ENCODE results near the gene CBLB. TPM values are rescaled to one million over a fixed set of nuclear protein-coding genes. Genes with fewer than 3 reads are reported as not detected.
"Not testable (repeated sequence)": the region's sequence is repeated elsewhere in the genome, so short reads cannot be mapped to it uniquely, and the experiment has no call there.

The CBLB gene
- total RNA-seq, 1 donor from 2014 or later, result 41.5 TPM

DNA sequence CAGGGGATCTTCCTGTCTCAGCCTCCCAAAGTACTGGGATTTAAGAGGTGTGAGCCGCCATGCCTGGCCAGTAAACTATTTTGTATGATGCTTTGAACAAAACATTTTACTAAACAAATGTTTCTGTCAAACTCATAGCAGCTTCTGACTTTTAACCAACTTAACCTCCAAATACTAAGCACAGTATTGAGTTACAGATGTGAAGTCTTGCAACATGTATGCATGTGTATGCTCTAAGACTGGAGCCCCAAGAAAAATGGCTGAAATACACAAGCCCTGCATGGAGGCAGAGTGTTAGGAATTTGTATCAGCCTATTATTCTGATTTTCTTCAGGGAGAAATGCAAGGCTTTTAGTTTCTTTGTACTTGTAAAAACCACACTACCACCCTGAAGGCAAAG is 137.1 kb downstream of the CBLB start:
- H3K27me3 ChIP-seq, result no peaks in the 10 kb centered on the region
- intact Hi-C loops (cut with DNase I), result no loop called here
- no peak for ATAC-seq
- H3K27ac ChIP-seq, result no peak overlapping the region
- H3K36me3 ChIP-seq, result peaks cover 12% of the 10 kb centered on the region
- TF ChIP-seq, protein P1, sequence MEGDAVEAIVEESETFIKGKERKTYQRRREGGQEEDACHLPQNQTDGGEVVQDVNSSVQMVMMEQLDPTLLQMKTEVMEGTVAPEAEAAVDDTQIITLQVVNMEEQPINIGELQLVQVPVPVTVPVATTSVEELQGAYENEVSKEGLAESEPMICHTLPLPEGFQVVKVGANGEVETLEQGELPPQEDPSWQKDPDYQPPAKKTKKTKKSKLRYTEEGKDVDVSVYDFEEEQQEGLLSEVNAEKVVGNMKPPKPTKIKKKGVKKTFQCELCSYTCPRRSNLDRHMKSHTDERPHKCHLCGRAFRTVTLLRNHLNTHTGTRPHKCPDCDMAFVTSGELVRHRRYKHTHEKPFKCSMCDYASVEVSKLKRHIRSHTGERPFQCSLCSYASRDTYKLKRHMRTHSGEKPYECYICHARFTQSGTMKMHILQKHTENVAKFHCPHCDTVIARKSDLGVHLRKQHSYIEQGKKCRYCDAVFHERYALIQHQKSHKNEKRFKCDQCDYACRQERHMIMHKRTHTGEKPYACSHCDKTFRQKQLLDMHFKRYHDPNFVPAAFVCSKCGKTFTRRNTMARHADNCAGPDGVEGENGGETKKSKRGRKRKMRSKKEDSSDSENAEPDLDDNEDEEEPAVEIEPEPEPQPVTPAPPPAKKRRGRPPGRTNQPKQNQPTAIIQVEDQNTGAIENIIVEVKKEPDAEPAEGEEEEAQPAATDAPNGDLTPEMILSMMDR (IDR thresholded peaks at IDR 0.05), result no peak
- DNase-seq, result no peak
- no peak overlapping the region for H3K4me3 ChIP-seq
- H3K4me1 ChIP-seq, result peaks cover 6% of the 10 kb centered on the region
- H3K9me3 ChIP-seq, result no peaks in the 10 kb centered on the region

DNA sequence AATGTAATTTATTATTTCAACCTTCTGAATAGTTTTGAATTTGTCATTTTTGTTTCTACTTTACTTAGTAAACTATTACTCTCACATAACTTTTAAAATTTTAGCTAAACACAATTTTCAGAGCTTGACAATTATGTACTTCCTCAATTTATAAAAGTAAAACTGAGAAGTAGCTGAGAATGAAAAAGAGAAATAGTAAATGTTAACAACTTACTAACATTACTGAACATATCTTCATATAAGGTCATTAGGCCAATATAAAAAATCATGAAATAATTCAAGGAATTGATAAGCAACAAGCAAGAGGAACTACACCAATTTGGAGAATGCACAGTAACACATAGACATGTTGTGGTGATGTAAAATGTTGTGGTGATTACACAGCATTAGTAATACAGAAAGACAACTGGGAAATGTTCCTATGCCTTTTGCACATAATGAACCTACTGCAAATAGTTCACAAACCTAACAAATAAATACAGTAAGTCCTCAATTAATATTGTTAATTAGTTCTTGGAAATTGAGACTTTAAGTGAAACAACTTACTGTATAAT is 137.9 kb downstream of the CBLB start:
- Histone ChIP-seq H3K4me1 (peaks cover 6% of the 10 kb centered on the region), H3K27ac (no peak overlapping the region), H3K36me3 (peaks cover 12% of the 10 kb centered on the region), H3K9me3 (no peaks in the 10 kb centered on the region), H3K4me3 (no peak overlapping the region), H3K27me3 (no peaks in the 10 kb centered on the region)
- DNase-seq (no peak), ATAC-seq (no peak)
- intact Hi-C loops (cut with DNase I), result no loop called here
- TF ChIP-seq, protein P1 (IDR thresholded peaks at IDR 0.05), result no peak

DNA sequence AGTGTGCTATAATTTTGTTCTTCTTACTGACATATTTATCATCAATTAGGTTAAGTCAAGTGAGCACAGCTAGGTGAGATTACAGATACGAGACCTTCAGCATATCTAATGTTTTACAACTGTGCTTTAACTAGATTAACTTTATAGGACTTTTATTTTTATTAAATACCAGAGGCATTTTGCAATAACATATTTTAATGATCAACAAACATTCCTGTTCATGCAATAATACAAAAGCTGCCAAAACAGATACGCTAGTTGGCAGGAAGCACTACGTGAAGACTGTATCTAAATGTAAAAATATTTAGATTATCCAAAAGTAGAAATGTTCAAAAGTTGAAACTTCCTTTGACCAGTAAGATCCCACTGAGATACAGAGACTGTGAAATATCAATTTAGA is 139.1 kb downstream of the CBLB start:
- Histone ChIP-seq H3K9me3 (no peaks in the 10 kb centered on the region), H3K27me3 (no peaks in the 10 kb centered on the region), H3K4me3 (no peak overlapping the region), H3K36me3 (peaks cover 12% of the 10 kb centered on the region), H3K4me1 (peaks cover 6% of the 10 kb centered on the region), H3K27ac (no peak overlapping the region)
- ATAC-seq (no peak), DNase-seq (no peak)
- intact Hi-C loops (cut with DNase I), result no loop called here
- TF ChIP-seq, protein P1 (IDR thresholded peaks at IDR 0.05), result no peak

DNA sequence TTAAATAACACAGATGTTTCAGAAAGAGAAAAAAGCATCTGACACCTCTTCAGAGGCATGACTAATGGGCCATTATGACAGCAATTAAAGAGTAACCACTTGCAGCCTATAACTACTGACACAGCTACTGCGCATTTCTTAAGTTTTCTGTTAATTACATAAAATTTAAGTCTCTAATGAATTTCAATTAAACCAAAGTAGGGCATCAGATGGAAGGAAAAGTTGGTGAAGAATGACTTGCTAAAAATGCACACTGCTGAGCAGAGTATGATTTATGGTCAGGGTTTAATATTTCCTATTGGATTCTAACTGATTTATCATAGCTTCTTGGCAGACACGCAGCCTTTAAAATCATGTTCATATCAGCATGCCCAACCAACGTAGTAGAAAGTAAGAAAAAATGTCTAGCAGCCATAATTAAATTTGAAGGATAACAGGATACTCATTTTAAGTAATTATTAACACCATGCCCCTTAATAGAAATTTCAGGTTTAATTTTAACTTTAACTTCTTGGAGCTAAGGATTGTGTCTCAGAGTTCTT is 140.0 kb downstream of the CBLB start:
- no peak for ATAC-seq
- no peaks in the 10 kb centered on the region for H3K27me3 ChIP-seq
- H3K9me3 ChIP-seq, result no peaks in the 10 kb centered on the region
- intact Hi-C loops (cut with DNase I), result no loop called here
- peaks cover 12% of the 10 kb centered on the region for H3K36me3 ChIP-seq
- DNase-seq, result no peak
- H3K4me3 ChIP-seq, result no peak overlapping the region
- H3K4me1 ChIP-seq, result peaks cover 6% of the 10 kb centered on the region
- no peak overlapping the region for H3K27ac ChIP-seq
- TF ChIP-seq, protein P1 (IDR thresholded peaks at IDR 0.05), result no peak

DNA sequence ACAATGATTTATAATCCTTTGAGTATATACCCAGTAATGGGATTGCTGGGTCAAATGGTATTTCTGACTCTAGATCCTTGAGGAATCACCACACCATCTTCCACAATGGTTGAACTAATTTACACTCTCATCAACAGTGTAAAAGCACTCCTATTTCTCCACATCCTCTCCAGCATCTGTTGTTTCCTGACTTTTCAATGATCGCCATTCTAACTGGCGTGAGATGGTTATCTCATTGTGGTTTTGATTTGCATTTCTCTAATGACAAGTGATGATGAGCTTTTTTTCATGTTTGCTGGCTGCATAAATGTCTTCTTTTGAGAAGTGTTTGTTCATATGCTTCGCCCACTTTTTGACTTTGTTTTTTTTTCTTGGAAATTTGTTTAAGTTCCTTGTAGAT is 141.8 kb downstream of the CBLB start:
- H3K4me3 ChIP-seq; H3K36me3 ChIP-seq; H3K27ac ChIP-seq; H3K9me3 ChIP-seq; intact Hi-C loops (cut with DNase I); H3K27me3 ChIP-seq; ATAC-seq; DNase-seq; H3K4me1 ChIP-seq: not testable (repeated sequence)

DNA sequence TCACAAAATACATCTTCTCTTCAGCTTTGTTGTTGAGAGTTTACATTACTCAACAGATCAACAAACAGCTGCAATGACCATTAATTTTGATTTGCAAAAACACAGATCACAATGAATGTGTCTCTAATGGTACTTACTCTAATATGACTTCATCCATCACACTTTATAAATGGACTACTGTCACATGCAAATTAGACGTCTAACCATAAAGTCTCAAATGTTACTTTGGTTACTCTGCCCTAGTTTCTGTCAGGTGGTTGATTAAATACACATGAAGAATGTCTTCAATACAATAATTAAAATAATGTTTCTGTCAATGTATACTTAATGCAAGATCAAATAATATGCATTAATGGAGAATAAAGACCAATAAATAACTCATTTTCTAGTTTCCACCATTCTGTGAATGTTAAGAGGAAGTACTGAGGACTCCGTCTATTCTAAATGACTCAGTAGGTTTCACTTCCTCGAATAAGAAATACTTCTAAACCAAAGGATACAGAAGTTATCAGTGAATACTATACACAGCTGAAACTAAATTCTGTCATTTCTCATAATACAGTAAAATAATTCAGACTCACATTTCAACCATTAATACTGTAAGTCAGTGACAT is 145.8 kb downstream of the CBLB start:
- intact Hi-C loops (cut with DNase I), result no loop called here
- H3K27me3 ChIP-seq, result no peaks in the 10 kb centered on the region
- TF ChIP-seq, protein P1 (IDR thresholded peaks at IDR 0.05), result no peak
- no peak overlapping the region for H3K27ac ChIP-seq
- ATAC-seq (peak; percentile 82), DNase-seq (no peak)
- H3K4me3 ChIP-seq, result no peak overlapping the region
- H3K36me3 ChIP-seq, result peaks cover 22% of the 10 kb centered on the region
- no peaks in the 10 kb centered on the region for H3K9me3 ChIP-seq
- no peaks in the 10 kb centered on the region for H3K4me1 ChIP-seq

Data from upper lobe of right lung (tissue), 1 donor.